ENCODE measurements around the gene VAMP5. TPM values are rescaled to one million over a fixed set of nuclear protein-coding genes. Genes with fewer than 3 reads are reported as not detected.
"Not testable (repeated sequence)": the region's sequence is repeated elsewhere in the genome, so short reads cannot be mapped to it uniquely, and the experiment has no call there.

Gene VAMP5
- total RNA-seq, 2 donors from 2014 or later = 30.5 to 50.7 TPM

DNA sequence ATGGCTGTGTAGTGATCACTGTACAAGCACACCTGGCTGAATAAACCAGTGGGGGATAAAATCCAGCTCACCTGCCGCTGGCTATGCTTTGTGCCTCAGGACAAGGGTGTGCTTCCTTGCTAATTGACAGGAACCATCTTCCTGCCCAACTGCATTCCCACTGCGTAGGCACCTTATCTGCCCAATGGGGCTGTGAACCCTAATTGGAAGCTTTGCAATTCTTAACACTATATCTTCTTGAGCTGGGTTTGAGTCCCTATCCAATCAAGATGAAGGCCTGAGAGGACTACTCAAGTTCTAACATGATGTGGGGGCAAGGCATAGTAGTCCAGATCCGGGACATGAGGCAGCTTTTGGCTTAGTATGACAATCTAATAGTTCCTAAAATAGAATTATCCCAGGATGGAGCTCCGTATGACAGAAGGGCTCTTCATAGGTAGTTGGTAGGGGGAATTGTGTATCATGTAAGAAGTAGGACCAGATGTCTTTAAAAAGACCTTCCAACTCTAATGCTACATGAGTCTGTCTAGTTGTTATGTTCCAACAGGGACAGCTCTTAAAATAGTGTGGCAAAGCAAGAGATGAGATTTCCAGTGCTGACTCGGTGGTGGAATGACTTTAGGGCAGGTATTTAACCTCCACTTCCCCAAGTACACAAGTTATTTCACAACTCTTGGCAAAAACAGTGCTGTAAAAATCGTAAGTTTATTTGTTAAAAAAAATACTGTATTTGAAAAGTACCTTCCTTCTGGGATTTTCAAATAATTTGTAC, 20.5 kb downstream of the VAMP5 start:
- H3K27ac Mint-ChIP-seq = no peak overlapping the region
- no peaks in the 10 kb centered on the region for H3K27me3 Mint-ChIP-seq
- no peaks in the 10 kb centered on the region for H3K9me3 Mint-ChIP-seq
- peaks cover 6% of the 10 kb centered on the region for H3K36me3 Mint-ChIP-seq
- H3K4me3 Mint-ChIP-seq = no peak overlapping the region
- DNase-seq (ENCODE audit: low spot score) = no peak
- H3K4me1 Mint-ChIP-seq (ENCODE audit: low read depth in 2 of 2) = peaks cover 10 to 17% of the 10 kb centered on the region in 2 donors
- no peak for ATAC-seq

DNA sequence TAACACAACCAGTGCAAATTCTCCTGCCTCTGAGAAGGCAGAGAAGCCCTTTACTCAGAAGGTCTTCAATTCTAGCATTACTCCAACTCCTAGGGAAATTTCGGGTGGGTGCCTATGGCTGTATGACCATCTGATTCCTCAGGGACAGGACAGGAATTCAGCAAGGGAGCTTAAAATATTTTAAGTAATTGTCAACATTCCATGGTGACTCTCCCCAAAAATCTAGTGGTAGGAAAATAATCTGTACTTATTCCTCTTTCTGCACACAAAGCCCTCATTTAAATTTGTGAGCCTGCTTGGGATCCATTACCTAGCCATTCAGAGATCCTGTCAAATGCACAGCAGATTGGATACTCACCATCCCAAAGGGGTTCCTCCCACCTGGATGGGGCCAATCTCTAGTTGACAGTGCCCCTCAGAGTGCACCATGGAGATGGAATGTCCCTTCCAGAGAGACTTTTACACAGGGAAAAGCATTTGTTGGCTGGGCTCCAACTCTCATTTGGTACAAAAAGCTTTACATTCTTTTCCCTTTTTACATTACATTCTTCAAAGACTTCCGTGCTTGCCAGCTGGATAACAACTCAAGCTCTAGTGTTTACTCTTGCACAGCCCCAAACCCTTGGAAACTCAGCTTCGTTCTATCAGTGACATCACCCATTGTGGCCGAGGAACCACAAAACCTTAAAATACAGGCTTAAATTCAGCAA, 21.3 kb downstream of the VAMP5 start:
- H3K27ac Mint-ChIP-seq = no peak overlapping the region
- H3K27me3 Mint-ChIP-seq = no peaks in the 10 kb centered on the region
- H3K36me3 Mint-ChIP-seq = peaks cover 6% of the 10 kb centered on the region
- DNase-seq (ENCODE audit: low spot score) = peak; percentile 12
- H3K9me3 Mint-ChIP-seq = no peaks in the 10 kb centered on the region
- H3K4me1 Mint-ChIP-seq (ENCODE audit: low read depth in 2 of 2) = peaks cover 15 to 22% of the 10 kb centered on the region in 2 donors
- no peak for ATAC-seq
- H3K4me3 Mint-ChIP-seq = no peak overlapping the region

DNA sequence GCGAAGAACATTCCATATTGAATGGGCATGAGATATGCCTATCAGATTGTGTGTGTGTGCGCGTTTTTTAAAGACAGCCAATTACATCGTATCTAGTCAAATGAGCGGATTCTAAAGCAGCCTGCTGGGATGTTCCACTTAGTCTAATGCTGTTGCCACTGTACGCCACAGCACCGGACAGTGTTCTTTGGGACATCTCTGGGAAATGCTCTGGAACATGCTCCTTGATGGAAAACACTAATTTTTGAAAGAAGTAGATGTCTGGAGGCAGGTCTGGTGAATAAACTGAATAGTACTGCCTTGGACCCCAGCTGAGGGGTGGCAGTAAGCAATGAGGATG, 21.9 kb downstream of the VAMP5 start:
- Mint-ChIP-seq H3K4me3 (no peak overlapping the region), H3K4me1 (ENCODE audit: low read depth in 2 of 2) (peaks cover 15 to 22% of the 10 kb centered on the region in 2 donors), H3K27ac (no peak overlapping the region), H3K27me3 (no peaks in the 10 kb centered on the region), H3K9me3 (no peaks in the 10 kb centered on the region), H3K36me3 (peaks cover 7% of the 10 kb centered on the region)
- ATAC-seq (no peak), DNase-seq (ENCODE audit: low spot score) (peak; percentile 20)

DNA sequence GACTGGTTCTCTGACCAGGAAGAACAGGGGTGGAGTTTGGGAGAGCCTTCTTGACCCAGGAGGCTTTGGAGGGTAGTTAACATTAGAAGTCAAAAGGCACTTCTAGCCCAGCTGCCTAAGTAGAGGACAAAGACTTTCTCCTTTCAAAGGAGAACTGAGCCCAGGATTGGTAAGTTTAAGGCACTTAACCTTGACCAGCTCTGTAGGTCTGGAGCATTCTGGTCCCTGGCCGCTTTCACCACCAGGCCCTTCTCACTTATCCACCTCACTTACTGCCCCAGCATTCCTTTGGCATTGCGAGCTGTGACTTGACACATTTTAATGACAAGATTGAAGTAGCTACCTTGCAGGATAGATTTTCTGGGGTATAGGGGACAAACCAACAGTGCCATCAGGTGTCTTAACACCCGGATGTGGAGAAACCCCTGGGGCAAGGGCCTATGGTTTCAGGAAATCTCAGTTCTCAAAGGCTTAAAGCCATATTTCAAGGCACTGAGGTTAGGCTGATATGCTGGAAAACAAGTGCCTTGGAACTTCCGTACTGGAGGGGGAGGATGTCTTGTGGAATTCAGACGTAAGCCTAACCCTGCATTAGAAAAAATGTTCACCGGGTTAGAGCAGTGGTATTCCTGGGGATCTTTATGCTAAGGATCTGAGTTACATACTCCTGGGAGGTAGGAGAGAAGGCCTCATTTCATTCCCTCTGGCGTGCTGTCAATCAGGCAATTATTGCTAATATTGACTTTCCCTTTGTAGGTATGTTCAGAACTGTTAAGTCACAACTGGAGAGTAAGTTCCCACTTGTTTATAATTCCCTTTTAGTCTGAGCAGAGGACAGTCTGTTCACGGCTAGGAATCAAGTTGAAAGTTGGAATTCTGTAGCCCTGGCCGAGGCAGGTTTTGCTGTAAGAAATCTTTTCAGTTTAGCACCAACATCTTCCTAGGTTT, 23.3 kb downstream of the VAMP5 start:
- Mint-ChIP-seq H3K36me3 (peaks cover 12% of the 10 kb centered on the region), H3K27me3 (no peaks in the 10 kb centered on the region), H3K9me3 (no peaks in the 10 kb centered on the region), H3K27ac (no peak overlapping the region), H3K4me1 (ENCODE audit: low read depth in 2 of 2) (peaks cover 11 to 22% of the 10 kb centered on the region in 2 donors), H3K4me3 (no peak overlapping the region)
- no peak for DNase-seq (ENCODE audit: low spot score)
- ATAC-seq = no peak

DNA sequence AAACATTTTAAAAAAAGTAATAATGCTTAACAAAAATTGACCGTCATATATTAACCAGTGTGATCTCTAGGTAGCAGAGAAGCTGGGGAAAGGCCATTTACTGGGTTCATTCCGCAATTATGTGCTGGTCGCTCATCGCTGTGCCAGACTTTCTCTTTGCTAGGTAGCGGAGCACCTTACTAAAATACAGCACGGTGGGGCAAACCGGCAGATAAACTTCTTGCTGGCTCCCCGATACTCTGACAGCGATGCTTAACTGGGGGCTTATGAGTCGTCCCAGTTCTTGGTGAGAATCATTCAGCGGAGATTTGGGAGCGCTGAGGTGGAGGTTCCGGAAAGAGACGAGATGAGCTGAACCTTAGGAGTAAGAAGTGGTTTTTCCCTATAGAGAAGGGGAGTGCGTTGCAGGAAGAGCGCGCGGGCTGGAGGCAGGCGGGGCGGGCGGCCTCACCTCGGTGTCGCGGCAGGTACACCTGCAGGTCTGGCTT, 27.0 kb downstream of the VAMP5 start:
- Mint-ChIP-seq H3K9me3 (no peaks in the 10 kb centered on the region), H3K27me3 (no peaks in the 10 kb centered on the region), H3K4me3 (peak overlapping the region; percentile 99), H3K36me3 (peaks cover 12% of the 10 kb centered on the region), H3K27ac (peak overlapping the region; percentile 82 to 88), H3K4me1 (ENCODE audit: low read depth in 2 of 2) (peaks cover 11% of the 10 kb centered on the region in 2 donors)
- ATAC-seq (peak in 1 of 2 donors; percentile 1), DNase-seq (ENCODE audit: low spot score) (no peak)

DNA sequence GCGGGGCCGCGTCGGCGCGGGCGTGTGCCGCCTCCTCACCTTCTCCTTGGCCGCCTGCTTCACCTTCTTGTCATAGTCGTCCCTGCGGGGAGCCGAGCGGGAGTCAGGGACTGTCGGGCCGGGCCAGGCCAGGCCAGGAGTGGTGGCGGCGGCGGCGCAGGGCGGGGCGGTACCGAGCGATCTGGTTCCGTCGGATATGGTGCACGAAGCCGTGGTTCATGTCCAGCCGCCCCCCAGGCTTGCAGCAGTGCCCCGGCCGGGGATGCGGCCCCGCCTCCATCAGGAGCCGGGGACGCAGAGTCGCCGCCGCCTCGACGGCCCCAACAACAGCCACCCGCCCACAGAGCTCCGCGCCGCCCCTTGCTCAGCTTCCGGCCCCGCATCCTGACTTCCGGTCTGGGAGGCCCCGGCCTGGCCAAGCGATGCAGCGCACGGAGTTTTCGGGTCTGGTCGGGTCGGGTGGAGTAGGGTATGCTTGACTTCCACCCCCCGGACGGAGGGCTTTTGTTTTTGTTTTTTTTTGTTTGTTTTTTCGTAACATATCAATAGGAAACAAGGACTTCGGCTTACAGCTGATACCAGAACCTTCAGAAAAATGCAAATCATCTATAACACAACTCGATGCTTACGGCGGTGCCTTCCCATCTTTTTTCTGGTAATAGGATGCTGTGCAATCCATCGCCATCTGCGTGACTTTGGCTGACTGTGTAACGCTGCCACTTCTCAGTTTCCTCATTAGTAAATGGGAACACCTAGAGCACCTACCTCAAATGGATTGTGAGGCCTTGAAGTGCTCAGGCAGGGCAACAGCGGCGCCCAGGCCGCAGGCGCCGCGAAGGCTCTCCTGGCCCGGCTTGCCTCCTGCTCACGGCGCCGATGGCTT, 27.7 kb downstream of the VAMP5 start, which contains the start of gene C2orf68:
TSS of gene C2orf68 (minus strand) at position 362 of the 883 bp plus-strand sequence. CDS start at position 280, 82 bp downstream.
- peak; percentile 93 for DNase-seq (ENCODE audit: low spot score)
- peak; percentile 84 to 88 for ATAC-seq
- H3K4me3 Mint-ChIP-seq = peak within 1 kb of the TSS; percentile 99
- peaks cover 12% of the 10 kb centered on the region for H3K36me3 Mint-ChIP-seq
- H3K27ac Mint-ChIP-seq = peak within 1 kb of the TSS; percentile 82 to 88
- H3K9me3 Mint-ChIP-seq = no peaks in the 10 kb centered on the region
- no peaks in the 10 kb centered on the region for H3K27me3 Mint-ChIP-seq
- H3K4me1 Mint-ChIP-seq (ENCODE audit: low read depth in 2 of 2) = peaks cover 11% of the 10 kb centered on the region in 2 donors

DNA sequence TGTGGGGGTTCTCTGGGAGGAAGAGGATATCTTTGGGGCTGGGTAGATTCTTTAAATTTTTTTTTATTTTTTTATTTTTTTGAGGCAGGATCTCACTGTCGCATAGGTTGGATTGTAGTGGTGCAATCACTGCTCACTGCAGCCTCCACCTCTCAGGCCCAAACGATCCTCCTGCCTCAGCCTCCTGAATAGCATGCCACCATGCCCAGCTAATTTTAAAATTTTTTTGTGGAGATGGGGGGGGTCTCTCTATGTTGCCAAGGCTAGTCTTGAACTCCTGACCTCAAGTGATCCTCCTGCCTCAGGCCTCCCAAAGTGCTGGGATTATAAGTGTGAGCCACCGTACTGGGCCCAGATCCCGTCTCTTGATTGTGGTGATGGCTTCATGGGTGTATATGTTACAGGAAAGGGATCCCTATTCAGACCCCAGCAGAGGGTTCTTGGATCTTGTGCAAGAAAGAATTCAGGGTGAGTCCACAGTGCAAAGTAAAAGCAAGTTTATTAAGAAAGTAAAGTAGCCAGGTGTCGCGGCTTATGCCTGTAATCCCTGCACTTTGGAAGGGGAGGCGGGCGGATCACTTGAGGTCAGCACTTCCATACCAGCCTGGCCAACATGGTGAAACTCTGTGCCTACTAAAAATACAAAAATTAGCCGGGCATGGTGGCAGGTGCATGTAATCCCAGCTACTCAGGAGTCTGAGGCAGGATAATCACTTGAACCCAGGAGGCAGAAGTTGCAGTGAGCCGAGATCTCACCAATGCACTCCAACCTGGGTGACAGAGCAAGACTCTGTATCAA, 29.7 kb downstream of the VAMP5 start:
- Mint-ChIP-seq H3K27ac (peak overlapping the region in 1 of 2 donors; percentile 82), H3K9me3 (no peaks in the 10 kb centered on the region), H3K4me3 (peak overlapping the region; percentile 26), H3K36me3 (peaks cover 7% of the 10 kb centered on the region), H3K4me1 (ENCODE audit: low read depth in 2 of 2) (peaks cover 15 to 19% of the 10 kb centered on the region in 2 donors), H3K27me3 (no peaks in the 10 kb centered on the region)
- ATAC-seq = no peak
- DNase-seq (ENCODE audit: low spot score) = no peak

DNA sequence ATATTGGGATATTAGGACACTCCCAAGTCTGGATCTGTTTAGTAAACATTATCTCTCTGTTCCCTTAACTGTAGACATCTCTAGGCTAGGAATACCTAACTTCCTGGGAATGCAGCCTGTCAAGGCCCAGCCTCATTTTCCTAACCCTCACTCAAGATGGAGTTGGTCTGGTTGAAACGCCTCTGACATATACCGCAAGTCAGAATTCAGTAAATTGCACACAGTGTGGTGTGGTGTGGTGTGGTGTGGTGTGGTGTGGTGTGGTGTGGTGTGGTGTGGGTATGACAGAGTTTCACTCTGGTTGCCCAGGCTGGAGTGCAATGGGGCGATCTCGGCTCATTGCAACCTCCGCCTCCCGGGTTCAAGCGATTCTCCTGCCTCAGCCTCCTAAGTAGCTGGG, 30.5 kb downstream of the VAMP5 start:
- H3K27ac Mint-ChIP-seq; H3K27me3 Mint-ChIP-seq; DNase-seq (ENCODE audit: low spot score); H3K9me3 Mint-ChIP-seq; ATAC-seq; H3K4me3 Mint-ChIP-seq: not testable (repeated sequence)
- peaks cover 18 to 21% of the 10 kb centered on the region in 2 donors for H3K4me1 Mint-ChIP-seq (ENCODE audit: low read depth in 2 of 2)
- H3K36me3 Mint-ChIP-seq = peaks cover 11% of the 10 kb centered on the region

DNA sequence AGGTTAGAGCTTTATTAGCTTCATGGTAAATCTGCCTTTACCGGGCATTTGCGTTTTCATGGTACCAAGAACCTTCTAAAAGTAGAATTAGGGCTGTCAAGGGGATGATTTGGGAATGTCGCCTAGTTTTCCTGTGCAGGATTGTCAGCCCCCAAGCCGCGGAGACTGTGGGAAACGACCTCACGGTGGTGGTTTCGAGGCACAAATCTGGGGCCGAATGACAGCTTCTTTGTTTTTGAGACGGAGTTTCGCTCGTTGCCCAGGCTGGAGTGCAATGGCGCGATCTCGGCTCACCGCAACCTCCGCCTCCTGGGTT, 31.1 kb downstream of the VAMP5 start:
- H3K4me3 Mint-ChIP-seq = no peak overlapping the region
- DNase-seq (ENCODE audit: low spot score) (no peak), ATAC-seq (no peak)
- peaks cover 11% of the 10 kb centered on the region for H3K36me3 Mint-ChIP-seq
- peak overlapping the region; percentile 92 to 93 for H3K27ac Mint-ChIP-seq
- H3K9me3 Mint-ChIP-seq = no peaks in the 10 kb centered on the region
- peaks cover 14 to 18% of the 10 kb centered on the region in 2 donors for H3K4me1 Mint-ChIP-seq (ENCODE audit: low read depth in 2 of 2)
- H3K27me3 Mint-ChIP-seq = no peaks in the 10 kb centered on the region

DNA sequence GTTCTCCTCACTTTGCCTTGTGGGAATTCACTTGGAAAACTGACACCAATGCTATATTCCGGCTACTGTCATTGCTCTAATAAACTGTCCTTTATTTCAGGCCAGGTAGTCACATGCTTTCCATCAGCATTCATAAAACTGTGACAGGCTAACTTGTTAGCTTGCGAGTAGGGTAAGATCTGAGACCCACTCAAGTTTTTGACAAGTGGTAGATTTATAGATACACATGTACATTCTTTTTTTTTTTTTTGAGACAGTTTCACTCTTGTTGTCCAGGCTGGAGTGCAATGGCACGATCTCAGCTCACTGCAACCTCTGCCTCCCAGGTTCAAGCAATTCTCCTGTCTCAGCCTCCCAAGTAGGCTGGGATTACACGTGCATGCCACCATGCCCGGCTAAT, 33.5 kb downstream of the VAMP5 start:
- not testable (repeated sequence) for ATAC-seq

DNA sequence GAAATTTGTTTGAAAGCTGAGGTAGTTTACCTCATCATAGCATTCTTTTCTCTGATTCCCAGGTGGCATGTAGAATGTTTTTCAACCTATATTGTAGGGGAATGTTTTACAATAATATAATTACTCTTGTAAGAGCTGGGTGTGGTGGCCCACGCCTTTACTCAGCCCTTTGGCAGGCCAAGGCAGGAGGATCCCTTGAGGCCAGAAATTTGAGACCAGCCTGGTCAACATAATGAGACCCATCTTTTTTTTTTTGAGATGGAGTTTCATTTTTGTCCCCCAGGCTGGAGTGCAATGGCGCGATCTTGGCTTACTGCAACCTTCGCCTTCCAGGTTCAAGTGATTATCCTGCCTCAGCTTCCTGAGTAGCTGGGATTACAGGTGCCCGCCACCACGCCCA, 35.4 kb downstream of the VAMP5 start:
- H3K27ac Mint-ChIP-seq = no peak overlapping the region
- DNase-seq (ENCODE audit: low spot score) (no peak), ATAC-seq (no peak)
- H3K4me1 Mint-ChIP-seq (ENCODE audit: low read depth in 2 of 2) = peaks cover 12 to 17% of the 10 kb centered on the region in 2 donors
- no peaks in the 10 kb centered on the region for H3K27me3 Mint-ChIP-seq
- H3K9me3 Mint-ChIP-seq = no peaks in the 10 kb centered on the region
- peaks cover 31% of the 10 kb centered on the region for H3K36me3 Mint-ChIP-seq
- H3K4me3 Mint-ChIP-seq = no peak overlapping the region

More for the DNA sequence above, 33.5 kb downstream of the VAMP5 start:
- Mint-ChIP-seq H3K27ac (peak overlapping the region; percentile 92 to 93), H3K4me3 (peak overlapping the region; percentile 98), H3K36me3 (peaks cover 14% of the 10 kb centered on the region), H3K4me1 (ENCODE audit: low read depth in 2 of 2) (peaks cover 12 to 17% of the 10 kb centered on the region in 2 donors)
- not testable (repeated sequence) for H3K9me3 Mint-ChIP-seq; DNase-seq (ENCODE audit: low spot score); H3K27me3 Mint-ChIP-seq

DNA sequence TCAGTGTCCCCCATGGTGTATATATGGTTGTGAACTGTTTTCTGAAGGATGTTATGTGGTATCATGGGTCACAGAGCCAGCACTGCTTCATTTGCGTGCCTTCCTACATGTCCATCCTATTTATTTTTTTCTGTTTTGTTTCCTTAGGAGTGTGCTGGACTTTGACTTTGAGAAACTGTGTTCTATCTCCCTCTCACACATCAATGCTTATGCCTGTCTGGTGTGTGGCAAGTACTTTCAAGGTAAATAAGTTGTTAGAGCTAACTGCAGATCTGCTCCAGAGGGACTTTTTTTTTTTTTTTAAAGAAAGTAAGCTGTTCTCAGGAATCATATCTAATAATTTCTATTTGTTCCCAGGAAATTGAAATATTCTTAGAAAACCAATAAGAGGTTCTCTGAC, 37.1 kb downstream of the VAMP5 start:
- Mint-ChIP-seq H3K27me3 (no peaks in the 10 kb centered on the region), H3K4me3 (no peak overlapping the region), H3K4me1 (ENCODE audit: low read depth in 2 of 2) (peaks cover 12 to 13% of the 10 kb centered on the region in 2 donors), H3K36me3 (peaks cover 38% of the 10 kb centered on the region), H3K27ac (no peak overlapping the region), H3K9me3 (no peaks in the 10 kb centered on the region)
- DNase-seq (ENCODE audit: low spot score) = no peak
- no peak for ATAC-seq
